Measurements from ENCODE around the gene TMEM258.

DNA sequence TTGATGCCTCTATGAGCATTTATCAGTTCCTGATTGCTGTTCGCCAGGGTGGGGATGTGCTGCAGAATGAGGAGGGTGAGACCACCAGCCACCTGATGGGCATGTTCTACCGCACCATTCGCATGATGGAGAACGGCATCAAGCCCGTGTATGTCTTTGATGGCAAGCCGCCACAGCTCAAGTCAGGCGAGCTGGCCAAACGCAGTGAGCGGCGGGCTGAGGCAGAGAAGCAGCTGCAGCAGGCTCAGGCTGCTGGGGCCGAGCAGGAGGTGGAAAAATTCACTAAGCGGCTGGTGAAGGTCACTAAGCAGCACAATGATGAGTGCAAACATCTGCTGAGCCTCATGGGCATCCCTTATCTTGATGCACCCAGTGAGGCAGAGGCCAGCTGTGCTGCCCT lies 3.1 kb upstream of the TMEM258 start:
- no peak for TF ChIP-seq POLR2A (IDR thresholded peaks at IDR 0.05)
- TF ChIP-seq, protein P1, sequence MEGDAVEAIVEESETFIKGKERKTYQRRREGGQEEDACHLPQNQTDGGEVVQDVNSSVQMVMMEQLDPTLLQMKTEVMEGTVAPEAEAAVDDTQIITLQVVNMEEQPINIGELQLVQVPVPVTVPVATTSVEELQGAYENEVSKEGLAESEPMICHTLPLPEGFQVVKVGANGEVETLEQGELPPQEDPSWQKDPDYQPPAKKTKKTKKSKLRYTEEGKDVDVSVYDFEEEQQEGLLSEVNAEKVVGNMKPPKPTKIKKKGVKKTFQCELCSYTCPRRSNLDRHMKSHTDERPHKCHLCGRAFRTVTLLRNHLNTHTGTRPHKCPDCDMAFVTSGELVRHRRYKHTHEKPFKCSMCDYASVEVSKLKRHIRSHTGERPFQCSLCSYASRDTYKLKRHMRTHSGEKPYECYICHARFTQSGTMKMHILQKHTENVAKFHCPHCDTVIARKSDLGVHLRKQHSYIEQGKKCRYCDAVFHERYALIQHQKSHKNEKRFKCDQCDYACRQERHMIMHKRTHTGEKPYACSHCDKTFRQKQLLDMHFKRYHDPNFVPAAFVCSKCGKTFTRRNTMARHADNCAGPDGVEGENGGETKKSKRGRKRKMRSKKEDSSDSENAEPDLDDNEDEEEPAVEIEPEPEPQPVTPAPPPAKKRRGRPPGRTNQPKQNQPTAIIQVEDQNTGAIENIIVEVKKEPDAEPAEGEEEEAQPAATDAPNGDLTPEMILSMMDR (IDR thresholded peaks at IDR 0.05), result no peak
